ENCODE results near the gene IGSF5.

DNA sequence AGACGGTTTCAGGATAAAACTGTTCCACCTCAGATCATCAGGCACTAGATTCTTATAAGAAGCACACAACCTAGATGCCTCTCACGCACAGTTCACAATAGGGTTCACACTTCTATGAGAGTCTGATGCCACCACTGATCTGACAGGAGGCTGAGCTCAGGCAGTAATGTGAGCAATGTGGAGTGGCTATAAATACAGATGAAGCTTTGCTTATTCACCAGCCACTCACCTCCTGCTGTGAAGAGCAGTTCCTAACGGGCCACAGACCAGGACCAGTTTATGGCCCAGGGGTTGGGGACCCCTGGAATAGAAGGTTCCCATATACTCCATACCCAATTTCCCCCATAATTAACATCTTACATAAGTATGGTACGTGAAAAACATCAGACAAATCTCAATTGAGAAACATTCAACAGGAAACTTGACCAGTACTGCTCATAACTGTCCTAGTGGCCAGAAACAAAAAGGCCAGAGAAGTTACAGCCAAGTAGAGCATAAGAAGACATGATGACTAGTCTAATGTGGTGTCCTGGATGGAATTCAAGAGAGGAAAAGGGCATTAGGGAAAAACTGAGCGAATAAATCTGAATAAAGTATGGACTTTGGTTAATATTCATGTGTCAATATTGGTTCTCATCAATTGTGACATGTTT, 24.7 kb upstream of the IGSF5 start:
- TF ChIP-seq, protein P1, sequence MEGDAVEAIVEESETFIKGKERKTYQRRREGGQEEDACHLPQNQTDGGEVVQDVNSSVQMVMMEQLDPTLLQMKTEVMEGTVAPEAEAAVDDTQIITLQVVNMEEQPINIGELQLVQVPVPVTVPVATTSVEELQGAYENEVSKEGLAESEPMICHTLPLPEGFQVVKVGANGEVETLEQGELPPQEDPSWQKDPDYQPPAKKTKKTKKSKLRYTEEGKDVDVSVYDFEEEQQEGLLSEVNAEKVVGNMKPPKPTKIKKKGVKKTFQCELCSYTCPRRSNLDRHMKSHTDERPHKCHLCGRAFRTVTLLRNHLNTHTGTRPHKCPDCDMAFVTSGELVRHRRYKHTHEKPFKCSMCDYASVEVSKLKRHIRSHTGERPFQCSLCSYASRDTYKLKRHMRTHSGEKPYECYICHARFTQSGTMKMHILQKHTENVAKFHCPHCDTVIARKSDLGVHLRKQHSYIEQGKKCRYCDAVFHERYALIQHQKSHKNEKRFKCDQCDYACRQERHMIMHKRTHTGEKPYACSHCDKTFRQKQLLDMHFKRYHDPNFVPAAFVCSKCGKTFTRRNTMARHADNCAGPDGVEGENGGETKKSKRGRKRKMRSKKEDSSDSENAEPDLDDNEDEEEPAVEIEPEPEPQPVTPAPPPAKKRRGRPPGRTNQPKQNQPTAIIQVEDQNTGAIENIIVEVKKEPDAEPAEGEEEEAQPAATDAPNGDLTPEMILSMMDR (IDR thresholded peaks at IDR 0.05), result no peak
- TF ChIP-seq ZFX (IDR thresholded peaks at IDR 0.05; ENCODE audit: borderline replicate concordance), result no peak
